ENCODE results near the gene PNPLA5.

Gene PNPLA5

DNA sequence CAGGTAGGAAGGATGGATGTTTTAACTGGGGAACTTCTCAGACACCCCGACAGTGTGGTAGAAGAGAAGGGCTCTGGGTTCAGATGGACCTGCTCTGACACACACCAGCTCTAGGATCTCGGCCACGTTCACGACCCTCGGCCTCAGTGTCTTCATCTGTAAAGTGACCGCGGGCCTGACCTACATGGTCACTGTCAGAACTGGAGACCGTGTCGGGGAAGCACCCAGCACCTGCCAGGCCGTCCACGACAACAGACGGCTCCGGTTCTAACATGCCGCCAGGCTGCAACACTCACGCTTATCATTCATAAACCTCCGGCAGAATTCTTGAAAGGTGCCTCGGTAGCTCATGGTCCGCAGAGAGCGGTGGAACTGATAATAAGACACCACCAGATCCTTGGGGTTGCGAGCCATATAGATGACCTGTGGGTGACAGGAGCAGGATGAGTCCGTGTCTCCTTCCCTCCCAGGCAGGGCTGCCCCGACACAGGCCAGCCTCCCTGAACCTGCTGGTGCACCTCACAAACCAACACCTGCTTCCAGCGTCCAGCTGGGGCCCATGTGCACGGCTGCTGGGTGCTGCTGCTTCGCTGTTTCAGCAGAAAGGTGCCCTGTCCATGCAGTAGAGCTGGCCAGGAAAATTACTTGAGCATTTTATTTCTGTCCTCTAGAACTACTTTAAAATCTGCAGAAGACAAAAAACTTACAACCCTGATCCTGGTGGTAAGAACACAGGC, 53.1 kb downstream of the PNPLA5 start:
- no peak for DNase-seq (ENCODE audit: low read depth)

GRCh38 chr22:43838161-43838560, 53.7 kb downstream of the PNPLA5 start:
- no peak for DNase-seq (ENCODE audit: low read depth)

DNA sequence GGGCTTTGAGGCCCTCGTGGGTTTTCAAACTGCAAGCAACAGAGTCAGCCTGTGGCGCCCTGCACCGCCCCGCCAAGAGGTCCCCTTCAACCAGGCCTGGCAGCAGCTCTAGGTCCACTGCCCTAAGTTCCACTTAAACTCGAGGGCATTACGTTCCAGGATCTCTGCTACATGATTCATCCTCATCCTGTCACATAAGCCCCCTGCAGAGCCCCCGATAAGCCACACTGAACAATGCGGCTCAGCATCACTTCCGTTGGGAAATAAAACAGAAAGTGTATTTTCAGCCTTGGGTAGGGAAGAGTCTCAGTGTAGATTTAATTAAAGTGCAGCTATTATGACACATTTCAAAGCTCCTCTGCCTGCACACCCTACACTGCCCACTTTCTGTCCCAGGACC, 54.1 kb downstream of the PNPLA5 start:
- DNase-seq (ENCODE audit: low read depth), result no peak

- DNase-seq (ENCODE audit: low read depth), result no peak
Measured at GRCh38 chr22:43835736-43836135, 56.1 kb downstream of the PNPLA5 start.

GRCh38 chr22:43835166-43835565, 56.6 kb downstream of the PNPLA5 start:
- no peak for DNase-seq (ENCODE audit: low read depth)

DNA sequence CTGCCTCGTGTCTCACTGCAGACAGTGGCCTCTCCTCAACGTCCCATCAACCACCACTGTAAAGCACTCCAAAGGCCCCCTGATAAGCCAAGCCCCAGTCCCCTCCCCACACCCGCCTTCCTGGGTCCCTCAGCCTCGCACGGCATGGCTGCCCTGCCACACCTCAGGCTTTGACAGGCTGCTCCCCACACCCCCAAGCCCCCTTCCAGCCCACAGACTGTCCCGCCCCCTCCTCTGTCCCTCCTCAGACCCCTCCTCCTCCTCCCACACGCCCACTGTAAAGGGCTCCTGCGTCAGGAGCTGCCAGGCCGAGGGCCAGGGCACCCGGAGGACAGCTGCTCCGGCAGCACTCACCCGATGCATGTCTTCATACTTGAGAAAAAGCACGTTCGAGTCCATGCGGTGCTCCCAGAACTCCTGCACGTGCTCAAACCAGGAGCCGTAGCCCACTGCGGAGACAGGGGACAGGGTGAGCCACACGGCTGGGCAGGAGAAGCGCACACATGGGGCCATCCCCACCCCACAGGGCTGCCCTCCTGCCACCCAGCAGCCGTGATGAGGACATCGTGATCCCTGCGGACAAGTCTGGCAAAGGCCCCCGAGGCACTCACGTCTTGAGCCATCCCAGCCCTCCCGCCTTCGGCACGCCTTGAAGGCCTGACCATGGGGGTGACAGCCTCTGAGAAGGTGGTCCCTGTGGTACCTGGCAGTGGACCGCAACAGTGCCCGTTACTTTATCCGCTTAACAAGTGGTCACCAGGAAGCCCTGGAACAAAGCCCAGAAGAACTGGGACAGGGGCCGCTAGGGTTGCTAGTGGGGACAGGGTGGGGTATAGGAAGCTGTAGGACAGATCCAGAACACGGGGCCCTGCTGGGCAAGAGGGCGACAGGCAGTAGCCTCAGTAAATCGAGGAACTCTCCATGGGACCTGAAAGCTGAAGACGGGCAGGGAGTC, 58.2 kb downstream of the PNPLA5 start:
- no peak for DNase-seq (ENCODE audit: low read depth)

- no peak for DNase-seq (ENCODE audit: low read depth)
Measured at GRCh38 chr22:43832393-43833265, 59.2 kb downstream of the PNPLA5 start.

DNA sequence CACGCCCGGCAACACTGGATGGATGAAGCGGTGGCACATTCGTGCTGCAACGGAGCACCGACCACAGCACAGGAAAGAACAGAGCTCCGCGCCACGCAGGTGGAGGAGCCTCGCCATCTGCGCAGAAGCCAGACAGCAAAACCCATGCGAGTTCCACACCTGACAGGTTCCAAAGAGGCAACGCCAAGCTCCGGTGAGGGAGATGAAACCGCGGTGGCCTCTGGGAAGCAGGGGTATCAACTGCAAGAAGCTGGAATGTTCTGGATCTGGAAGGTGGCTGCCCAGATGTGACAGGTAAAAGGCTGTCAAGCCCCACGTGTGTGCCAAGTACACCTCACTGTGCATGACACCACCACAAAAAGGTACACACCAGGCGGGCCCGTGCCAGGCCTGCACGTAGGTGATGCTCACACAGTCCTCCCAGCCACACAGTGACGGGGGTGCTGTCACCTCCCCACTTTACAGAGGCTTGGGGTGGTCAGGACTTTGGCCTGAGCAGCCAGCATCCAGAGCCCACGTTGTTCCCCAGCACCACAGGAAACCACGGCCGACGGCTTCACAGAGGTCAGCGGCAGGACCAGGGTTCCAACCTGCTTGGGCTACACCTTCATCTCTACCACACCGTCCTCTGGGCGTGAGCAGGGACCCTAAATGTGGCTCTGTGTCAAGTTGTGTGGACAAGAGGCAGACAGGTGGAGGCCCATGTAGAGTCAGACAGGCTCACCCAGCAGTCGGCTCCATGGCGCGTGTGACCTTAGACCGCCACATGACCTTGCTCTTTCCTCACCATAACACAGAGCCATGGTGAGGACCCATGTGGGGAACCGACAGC, 60.0 kb downstream of the PNPLA5 start:
- no peak for DNase-seq (ENCODE audit: low read depth)

- DNase-seq (ENCODE audit: low read depth), result no peak
Measured at GRCh38 chr22:43830931-43831560, 60.8 kb downstream of the PNPLA5 start.

DNA sequence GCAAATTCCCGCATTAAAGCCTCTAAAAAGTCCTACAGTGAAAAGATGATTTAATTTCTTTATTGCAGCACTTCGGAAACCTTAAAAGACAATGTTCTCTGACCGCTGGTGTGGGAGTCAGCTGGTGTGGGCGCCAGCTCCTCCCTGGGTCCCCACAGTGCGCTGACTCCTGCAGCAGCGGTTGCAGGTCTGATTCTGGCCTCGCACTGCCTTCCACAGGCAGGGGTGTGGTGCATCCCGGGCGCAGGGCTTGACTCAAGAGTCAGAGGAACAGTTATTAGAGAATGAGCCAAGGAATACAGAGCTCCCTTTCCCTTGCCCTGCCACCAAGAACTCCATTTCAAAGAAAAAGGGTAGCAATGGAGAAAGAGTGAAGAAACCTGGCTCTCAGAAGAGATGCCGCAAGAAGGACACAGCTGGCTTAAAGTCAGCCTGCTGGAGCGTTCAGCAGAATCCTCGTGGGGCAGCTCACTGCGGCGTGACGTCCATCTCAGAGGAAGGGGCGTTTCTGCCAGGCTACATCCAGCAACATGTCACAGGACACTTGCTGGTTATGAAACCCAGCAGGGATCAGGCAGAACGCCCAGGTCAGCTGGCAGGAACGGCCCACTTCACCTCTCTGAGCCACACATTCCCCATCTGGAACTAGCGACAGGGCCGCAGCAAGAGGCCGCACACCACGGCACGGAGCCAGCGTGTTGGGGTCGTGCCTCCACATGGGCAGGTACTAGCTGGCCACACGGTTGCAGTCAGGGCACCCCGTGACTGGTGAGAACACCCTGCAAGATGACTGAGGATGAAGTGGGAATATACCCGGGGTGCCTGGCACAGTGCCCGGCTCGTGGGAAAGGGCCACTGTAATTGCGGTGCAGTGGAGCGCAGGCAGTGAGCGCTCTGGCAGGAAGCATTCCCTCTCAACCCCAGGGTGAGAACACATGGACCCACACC, 61.6 kb downstream of the PNPLA5 start:
- no peak for DNase-seq (ENCODE audit: low read depth)
